GM13977 (cell line): ENCODE results near the gene GADD45GIP1.

Experiments
- DNase-seq: peaks from one replicate; pipeline ENCODE4 v3.0.0; 2012; ENCODE audit warnings: low spot score
- in situ Hi-C: fragments of 300-500 bp; cut with MboI; formaldehyde crosslinking; loops from one replicate; pipeline ENCODE4 v1.12.0; 2022; ENCODE audit warnings: low sequenced_read_pairs, low pct_unique_long_range_greater_than_20kb, mixed read lengths, inconsistent platforms; ENCODE audit not compliant: unreplicated experiment
- TF ChIP-seq, protein P1 (sequence below): IDR thresholded peaks from 2 replicates; pipeline ENCODE4 v1.5.1; 2012; ENCODE audit warnings: mild to moderate bottlenecking, control low read depth; ENCODE audit not compliant: insufficient read depth; ENCODE audit errors: extremely low read depth, missing control alignments

GADD45GIP1 gene

DNA sequence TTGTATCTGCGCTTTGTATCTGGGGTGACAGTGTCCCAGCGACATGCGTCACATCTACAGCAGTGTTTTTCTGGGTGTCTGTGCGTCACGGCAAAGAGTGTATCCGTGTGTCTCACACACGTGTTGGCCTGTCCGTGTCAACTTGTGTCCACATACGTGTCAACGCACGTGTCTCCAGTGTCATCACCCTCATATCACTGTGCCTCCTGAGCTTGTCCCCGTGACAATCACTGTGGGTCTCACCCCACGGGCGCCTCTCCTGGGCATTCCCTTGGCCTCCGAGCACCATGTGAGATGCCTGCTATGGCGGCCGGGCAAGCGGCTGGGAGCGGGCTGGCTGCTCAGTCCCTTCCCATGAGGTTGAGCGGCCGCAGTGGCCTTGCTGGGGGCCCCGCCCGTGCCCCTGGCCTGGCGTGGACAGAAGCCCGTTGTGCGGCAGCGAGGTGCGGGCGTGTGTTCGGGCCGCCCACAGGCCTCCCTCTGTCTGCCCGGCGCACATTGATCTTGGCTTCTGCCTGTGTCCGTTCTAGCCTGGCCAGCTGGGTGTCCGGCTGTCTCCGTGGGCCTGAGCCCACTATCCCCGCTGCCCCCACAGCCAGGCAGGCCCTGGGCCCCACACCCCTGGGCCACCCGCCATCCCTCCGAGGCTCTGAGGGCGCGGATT, 44.6 kb upstream of the GADD45GIP1 start:
- no peak for DNase-seq
- in situ Hi-C loops: no loop called here
- TF ChIP-seq, protein P1, sequence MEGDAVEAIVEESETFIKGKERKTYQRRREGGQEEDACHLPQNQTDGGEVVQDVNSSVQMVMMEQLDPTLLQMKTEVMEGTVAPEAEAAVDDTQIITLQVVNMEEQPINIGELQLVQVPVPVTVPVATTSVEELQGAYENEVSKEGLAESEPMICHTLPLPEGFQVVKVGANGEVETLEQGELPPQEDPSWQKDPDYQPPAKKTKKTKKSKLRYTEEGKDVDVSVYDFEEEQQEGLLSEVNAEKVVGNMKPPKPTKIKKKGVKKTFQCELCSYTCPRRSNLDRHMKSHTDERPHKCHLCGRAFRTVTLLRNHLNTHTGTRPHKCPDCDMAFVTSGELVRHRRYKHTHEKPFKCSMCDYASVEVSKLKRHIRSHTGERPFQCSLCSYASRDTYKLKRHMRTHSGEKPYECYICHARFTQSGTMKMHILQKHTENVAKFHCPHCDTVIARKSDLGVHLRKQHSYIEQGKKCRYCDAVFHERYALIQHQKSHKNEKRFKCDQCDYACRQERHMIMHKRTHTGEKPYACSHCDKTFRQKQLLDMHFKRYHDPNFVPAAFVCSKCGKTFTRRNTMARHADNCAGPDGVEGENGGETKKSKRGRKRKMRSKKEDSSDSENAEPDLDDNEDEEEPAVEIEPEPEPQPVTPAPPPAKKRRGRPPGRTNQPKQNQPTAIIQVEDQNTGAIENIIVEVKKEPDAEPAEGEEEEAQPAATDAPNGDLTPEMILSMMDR: no peak

DNA sequence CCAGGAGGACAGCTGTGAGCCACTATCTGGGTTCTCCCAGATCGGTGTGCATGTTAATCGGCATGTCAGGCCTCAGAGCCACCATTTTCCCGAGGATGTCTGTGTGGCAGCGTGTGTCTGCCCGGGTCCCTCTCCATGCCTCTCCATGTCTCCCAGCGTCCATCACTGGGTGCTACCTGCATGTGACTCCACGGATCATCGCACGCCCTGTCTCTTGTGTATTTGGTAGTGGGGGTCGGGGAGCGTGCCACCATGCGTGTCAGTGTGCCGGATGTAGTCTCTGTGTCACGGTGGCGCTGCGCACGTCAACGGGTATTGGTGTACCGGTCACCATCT, 44.1 kb upstream of the GADD45GIP1 start:
- in situ Hi-C loops: no loop called here

DNA sequence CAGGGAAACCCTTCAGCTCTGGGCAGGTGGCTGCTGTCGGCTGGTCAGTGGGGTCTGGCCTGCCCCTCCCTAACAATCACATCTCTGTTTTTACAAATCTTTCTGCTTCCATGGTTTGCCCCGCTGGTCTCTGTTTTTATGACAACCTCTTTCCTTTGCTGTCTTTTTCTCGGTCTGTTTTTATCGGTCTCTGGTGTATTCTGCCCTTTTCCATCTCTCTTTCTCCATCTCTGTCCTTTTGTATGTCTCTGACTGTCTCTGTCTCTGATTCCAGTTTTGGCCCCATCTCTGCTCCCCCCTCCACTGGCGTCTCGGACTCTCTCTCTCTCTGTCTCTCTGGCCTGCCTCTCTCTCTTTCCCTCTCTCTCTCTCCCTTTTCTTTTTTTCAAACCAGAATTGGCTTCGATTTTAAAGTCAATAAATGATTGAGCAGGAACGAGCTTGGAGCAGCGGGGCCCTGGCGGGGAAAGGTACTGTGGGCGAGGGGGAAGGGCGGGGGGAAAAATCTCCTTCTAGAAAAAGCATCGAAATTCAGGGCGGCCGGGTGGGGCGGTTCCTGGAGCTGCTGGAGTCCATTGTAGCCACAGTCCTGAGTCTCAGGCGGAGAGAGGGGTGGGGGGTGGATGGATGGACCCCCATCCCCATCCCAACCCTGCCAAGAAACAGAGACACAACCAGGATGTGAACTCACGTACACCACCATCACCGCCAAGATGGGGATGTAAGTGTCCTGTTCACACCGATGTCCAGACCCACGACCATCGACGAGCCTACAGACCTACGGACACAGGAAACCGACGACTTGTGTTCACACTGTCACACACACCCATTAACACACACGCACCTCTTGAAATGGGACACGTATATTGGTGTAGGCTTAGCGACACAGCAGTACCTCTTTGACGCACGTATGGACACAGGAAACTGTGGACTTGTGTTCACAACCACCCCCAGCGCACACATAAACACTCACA, 41.2 kb upstream of the GADD45GIP1 start:
- in situ Hi-C loops: no loop called here
- TF ChIP-seq, protein P1: no peak
- no peak for DNase-seq

More for the DNA sequence above, 44.1 kb upstream of the GADD45GIP1 start:
- no peak for DNase-seq
- TF ChIP-seq, protein P1: no peak

DNA sequence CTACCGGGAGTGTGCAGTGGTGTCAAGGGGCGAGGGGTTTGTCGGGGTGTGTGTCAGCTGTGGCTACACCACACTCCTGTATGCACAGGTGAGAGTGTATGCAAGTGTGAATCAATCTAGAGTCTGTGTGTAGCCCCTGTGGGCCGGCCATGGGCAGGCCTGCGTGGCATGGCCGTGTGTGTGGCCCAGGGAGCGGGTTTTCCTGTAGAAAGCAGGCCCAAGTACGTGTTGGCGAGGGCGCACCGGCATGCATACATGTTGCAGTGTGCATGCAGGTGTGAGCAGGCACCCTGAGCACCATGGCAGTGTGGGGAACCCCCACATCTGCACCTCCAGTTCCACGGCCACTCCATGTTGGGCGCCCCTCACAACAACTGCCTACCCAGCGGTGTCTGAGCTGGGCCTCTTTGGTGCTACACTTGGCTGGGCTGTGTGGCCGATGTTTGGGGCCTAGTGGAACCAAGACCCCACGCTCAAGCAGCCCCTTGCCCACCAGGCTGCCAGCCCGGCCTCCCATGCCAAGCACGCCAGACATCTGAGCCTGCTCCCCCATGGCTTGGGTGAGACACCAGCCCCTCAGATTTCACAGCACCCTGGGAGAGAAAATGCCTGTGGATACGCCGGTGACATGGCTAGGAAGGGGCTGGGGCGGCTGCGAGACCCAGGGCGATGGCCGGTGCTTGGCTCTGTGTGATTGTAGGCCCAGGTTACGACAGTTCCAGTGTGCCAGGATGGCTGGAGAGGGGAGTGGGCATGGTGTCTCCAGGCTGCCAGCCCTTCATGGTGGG, 40.4 kb upstream of the GADD45GIP1 start:
- TF ChIP-seq, protein P1: no peak

DNA sequence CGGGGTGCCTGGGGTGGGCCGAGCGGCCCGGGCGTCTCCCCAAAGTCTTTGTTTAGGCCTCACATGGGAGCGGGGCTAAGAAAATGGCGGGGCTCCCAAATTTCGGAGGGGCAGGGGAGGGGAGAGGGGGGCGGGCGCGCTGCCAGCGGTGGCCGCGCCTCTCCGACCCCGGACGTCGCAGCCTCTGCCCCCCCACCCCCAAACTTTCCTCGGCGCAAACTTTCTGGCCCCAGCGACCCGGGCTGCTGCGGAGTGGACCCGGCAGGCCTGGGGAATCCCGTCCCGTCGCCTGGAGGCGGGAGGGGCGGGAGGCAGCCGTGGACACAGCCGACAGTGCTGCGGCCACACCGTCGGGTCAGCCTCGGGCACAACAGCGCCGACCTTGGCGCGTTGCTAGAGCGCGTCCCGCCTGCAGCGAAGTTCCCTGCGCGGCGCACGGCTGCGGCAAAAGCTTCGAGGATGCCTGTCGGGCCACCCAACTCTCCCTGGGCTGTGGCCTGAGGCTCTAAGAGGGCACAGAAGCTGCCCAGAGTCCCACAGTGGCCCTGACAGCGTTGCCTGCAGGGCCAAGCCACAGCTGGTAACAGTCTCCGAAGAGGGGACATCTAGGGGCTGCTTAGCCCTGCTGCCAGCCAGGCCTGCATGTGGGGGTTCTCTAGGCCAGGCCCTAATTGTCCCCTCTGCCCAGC, 39.5 kb upstream of the GADD45GIP1 start:
- TF ChIP-seq, protein P1: no peak
- no peak for DNase-seq

More for the DNA sequence above, 40.4 kb upstream of the GADD45GIP1 start:
- in situ Hi-C loops: no loop called here
- no peak for DNase-seq

More for the DNA sequence above, 39.5 kb upstream of the GADD45GIP1 start:
- in situ Hi-C loops: no loop called here
